Loucy (cell line): ENCODE measurements around the gene KRTAP10-5.

ENCODE experiments used
- EZH2phosphoT487 ChIP-seq: fragments of 200-600 bp; IDR thresholded peaks from 2 replicates; pipeline ENCODE4 v1.6.1; 2018; ENCODE audit warnings: antibody characterized with exemption, mild to moderate bottlenecking, moderate library complexity, borderline replicate concordance
- TF ChIP-seq, protein P1 (sequence below): fragments of 200-600 bp; sonication (generic); conservative IDR thresholded peaks from 2 replicates; pipeline ENCODE4 v1.5.1; 2014; ENCODE audit warnings: mild to moderate bottlenecking, antibody characterized with exemption, low read length

DNA sequence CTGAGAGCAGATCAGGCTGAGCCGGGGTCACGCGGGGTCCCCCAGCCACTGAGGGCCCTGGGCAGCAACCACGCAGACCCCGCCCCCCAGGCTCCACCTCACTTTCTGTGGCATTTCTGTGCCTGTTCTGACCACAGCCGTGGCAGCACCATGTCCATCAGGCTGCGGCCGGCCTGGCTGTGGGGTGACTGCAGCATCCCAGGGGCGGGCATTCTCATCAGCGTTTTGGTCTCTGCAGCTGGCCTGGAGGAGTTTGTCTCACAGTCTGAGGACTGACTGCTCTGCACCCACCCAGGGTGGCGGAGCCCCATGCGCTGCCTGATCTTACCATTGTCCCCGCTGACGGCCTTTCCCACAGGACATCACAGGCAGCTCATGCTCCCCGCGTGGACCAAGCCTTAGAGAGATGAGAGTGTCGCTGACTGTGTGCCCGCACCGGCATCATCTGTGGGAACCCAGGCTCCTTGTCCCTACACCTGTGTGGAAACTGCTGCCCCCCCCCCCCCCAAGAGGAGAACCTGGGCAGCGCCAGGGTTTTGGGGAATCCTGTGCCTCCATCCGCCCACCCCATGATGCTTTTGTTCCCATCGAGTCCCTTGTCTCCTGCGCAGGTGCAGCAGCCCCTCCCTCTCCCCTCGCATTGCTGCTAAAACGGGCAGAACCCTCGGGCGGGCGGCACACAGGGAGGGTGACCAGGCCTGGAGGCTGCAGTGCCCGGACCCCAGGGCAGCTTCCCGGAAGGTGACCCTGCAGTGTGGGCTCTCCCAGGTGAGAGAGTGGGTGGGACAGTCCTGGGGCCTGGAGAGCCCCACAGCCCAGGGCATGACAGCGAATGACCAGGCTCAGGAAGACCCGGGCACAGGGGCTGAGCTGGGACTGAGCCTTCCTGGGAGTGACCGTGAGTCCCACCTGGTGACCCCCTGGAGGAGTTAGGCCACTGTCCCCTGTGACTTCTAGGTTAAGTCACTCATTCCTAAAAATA lies 42.2 kb downstream of the KRTAP10-5 start:
- TF ChIP-seq, protein P1, sequence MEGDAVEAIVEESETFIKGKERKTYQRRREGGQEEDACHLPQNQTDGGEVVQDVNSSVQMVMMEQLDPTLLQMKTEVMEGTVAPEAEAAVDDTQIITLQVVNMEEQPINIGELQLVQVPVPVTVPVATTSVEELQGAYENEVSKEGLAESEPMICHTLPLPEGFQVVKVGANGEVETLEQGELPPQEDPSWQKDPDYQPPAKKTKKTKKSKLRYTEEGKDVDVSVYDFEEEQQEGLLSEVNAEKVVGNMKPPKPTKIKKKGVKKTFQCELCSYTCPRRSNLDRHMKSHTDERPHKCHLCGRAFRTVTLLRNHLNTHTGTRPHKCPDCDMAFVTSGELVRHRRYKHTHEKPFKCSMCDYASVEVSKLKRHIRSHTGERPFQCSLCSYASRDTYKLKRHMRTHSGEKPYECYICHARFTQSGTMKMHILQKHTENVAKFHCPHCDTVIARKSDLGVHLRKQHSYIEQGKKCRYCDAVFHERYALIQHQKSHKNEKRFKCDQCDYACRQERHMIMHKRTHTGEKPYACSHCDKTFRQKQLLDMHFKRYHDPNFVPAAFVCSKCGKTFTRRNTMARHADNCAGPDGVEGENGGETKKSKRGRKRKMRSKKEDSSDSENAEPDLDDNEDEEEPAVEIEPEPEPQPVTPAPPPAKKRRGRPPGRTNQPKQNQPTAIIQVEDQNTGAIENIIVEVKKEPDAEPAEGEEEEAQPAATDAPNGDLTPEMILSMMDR = no peak
- no peak for TF ChIP-seq EZH2phosphoT487
